Bronchial epithelial cell (primary cell): ENCODE measurements around the gene NR2C1. TPM values are rescaled to one million over a fixed set of nuclear protein-coding genes. Genes with fewer than 3 reads are reported as not detected.

ENCODE experiments used
- DNase-seq: peaks from one replicate; pipeline ENCODE4 v3.0.0-alpha.2; 2010; ENCODE audit warnings: low read depth
- FAIRE-seq: peaks from 2 replicates; lab custom pipeline; 2011; peaks lifted over from hg19 to GRCh38; lab: Jason Lieb, UNC
- H3K27me3 ChIP-seq: 2 replicates; pipeline ENCODE4 v1.5.1; 2011; ENCODE audit warnings: low read length; ENCODE audit not compliant: control insufficient read depth, insufficient read depth
- H3K36me3 ChIP-seq: 2 replicates; pipeline ENCODE4 v1.5.1; 2011; ENCODE audit warnings: low read length; ENCODE audit not compliant: control insufficient read depth, insufficient read depth
- H3K4me3 ChIP-seq: 2 replicates; pipeline ENCODE4 v1.5.1; 2011; ENCODE audit warnings: mild to moderate bottlenecking, low read depth, low read length, control low read depth
- total RNA-seq: library from RNA; depleted of rRNA; stranded (reverse); fragments of >200 nt; gene quantifications from 2 replicates; pipeline ENCODE4 v1.2.1, GENCODE V29; 2014
- TF ChIP-seq, protein P1 (sequence below): IDR thresholded peaks from 2 replicates; pipeline ENCODE4 v1.5.1; 2011; ENCODE audit warnings: mild to moderate bottlenecking, moderate library complexity, low read length, control low read depth, inconsistent platforms; ENCODE audit not compliant: insufficient read depth, severe bottlenecking

Gene NR2C1
- total RNA-seq, 1 donor from 2014 or later: 14.5 TPM

DNA sequence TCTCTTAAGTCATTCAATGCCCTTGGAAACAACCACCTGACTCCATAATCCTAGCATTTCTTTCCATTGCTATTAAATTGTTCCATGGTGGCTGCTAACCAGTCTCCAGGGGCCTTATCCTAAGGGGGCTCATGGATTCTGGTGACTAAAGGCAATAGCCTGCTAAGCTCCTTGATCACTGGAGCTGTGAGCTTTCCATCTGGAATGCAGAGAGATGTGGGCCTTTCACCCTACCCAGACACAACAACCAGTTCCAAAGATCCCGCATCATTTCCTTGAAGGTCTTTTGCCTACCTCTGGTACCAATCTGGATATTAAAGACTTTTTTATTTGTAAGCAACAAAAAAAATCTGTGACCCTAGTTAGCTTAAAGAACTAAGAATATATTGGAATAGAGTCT, 102.9 kb downstream of the NR2C1 start:
- DNase-seq (no peak), FAIRE-seq (no peak)
- Histone ChIP-seq H3K27me3 (no peaks in the 10 kb centered on the region), H3K4me3 (no peak overlapping the region), H3K36me3 (no peaks in the 10 kb centered on the region)
- TF ChIP-seq, protein P1, sequence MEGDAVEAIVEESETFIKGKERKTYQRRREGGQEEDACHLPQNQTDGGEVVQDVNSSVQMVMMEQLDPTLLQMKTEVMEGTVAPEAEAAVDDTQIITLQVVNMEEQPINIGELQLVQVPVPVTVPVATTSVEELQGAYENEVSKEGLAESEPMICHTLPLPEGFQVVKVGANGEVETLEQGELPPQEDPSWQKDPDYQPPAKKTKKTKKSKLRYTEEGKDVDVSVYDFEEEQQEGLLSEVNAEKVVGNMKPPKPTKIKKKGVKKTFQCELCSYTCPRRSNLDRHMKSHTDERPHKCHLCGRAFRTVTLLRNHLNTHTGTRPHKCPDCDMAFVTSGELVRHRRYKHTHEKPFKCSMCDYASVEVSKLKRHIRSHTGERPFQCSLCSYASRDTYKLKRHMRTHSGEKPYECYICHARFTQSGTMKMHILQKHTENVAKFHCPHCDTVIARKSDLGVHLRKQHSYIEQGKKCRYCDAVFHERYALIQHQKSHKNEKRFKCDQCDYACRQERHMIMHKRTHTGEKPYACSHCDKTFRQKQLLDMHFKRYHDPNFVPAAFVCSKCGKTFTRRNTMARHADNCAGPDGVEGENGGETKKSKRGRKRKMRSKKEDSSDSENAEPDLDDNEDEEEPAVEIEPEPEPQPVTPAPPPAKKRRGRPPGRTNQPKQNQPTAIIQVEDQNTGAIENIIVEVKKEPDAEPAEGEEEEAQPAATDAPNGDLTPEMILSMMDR: no peak

Other genes starting within 250 kb of the NR2C1 start
- gene NDUFA12, start 69.9 kb downstream of the NR2C1 start, total RNA-seq: 112 and 173 TPM in 2 replicates
- 13.2 and 13.3 TPM in 2 replicates for gene FGD6, start 143.8 kb upstream of the NR2C1 start, total RNA-seq
- 57.4 and 66.2 TPM in 2 replicates for gene VEZT, start 144.2 kb upstream of the NR2C1 start, total RNA-seq